DOHH2 (cell line): ENCODE results near the gene MTMR6.

Source experiments
- H3F3A ChIP-seq: fragments of 200-600 bp; sonication (generic), shearing (Covaris generic); 2 replicates; pipeline ENCODE4 v1.6.0; 2016; ENCODE audit warnings: antibody characterized with exemption, mild to moderate bottlenecking; ENCODE audit not compliant: control insufficient read depth, insufficient read depth
- H3K27ac ChIP-seq: fragments of 200-600 bp; sonication (generic); 2 replicates; pipeline ENCODE4 v1.5.1; 2014; ENCODE audit warnings: low read depth, mild to moderate bottlenecking, low read length, moderate library complexity
- H3K27me3 ChIP-seq: fragments of 200-600 bp; sonication (generic); 2 replicates; pipeline ENCODE4 v1.6.1; 2014; ENCODE audit warnings: mild to moderate bottlenecking, low read length, mixed read lengths; ENCODE audit not compliant: control insufficient read depth
- H3K36me3 ChIP-seq: fragments of 200-600 bp; sonication (generic); 2 replicates; pipeline ENCODE4 v1.6.1; 2014; ENCODE audit warnings: mild to moderate bottlenecking, low read length, moderate library complexity, mixed read lengths; ENCODE audit not compliant: control insufficient read depth
- H3K4me1 ChIP-seq: fragments of 200-600 bp; sonication (generic); 2 replicates; pipeline ENCODE4 v1.6.1; 2014; ENCODE audit warnings: mild to moderate bottlenecking, low read length, mixed read lengths; ENCODE audit not compliant: control insufficient read depth
- H3K4me2 ChIP-seq: fragments of 200-600 bp; sonication (generic); 2 replicates; pipeline ENCODE4 v1.6.0; 2014; ENCODE audit warnings: mild to moderate bottlenecking, low read length, moderate library complexity
- H3K4me3 ChIP-seq: fragments of 200-600 bp; sonication (generic); 2 replicates; pipeline ENCODE4 v1.5.1; 2014; ENCODE audit warnings: mild to moderate bottlenecking, low read length, mixed read lengths
- H3K79me2 ChIP-seq: fragments of 200-600 bp; sonication (generic); 2 replicates; pipeline ENCODE4 v1.6.1; 2014; ENCODE audit warnings: mild to moderate bottlenecking, low read length, mixed read lengths; ENCODE audit not compliant: control insufficient read depth
- H3K9me2 ChIP-seq: fragments of 200-600 bp; sonication (generic); replicated peaks from 2 replicates; pipeline ENCODE4 v1.6.1; 2014; ENCODE audit warnings: mild to moderate bottlenecking, low read length, mixed read lengths; ENCODE audit not compliant: control insufficient read depth
- H3K9me3 ChIP-seq: fragments of 200-600 bp; sonication (generic); 2 replicates; pipeline ENCODE4 v1.6.1; 2014; ENCODE audit warnings: antibody characterized with exemption, low read length, mixed read lengths; ENCODE audit not compliant: control insufficient read depth, insufficient read depth
- H4K20me1 ChIP-seq: fragments of 200-600 bp; sonication (generic); 2 replicates; pipeline ENCODE4 v1.6.0; 2014; ENCODE audit warnings: low read depth, mild to moderate bottlenecking, antibody characterized with exemption, low read length, moderate library complexity; ENCODE audit not compliant: control insufficient read depth, insufficient read depth
- EZH2phosphoT487 ChIP-seq: fragments of 200-600 bp; sonication (generic); IDR thresholded peaks from 2 replicates; pipeline ENCODE4 v1.6.1; 2017; ENCODE audit warnings: borderline replicate concordance, mild to moderate bottlenecking, antibody characterized with exemption, low read length, moderate library complexity, mixed read lengths
- TF ChIP-seq, protein P1 (sequence below): fragments of 200-600 bp; sonication (generic); IDR thresholded peaks from one replicate; pipeline ENCODE4 v1.5.1; 2014; ENCODE audit warnings: antibody characterized with exemption, mild to moderate bottlenecking, low read depth, low read length; ENCODE audit not compliant: poor library complexity, severe bottlenecking

Gene MTMR6

GRCh38 chr13:25286969-25287961, at the start of gene MTMR6:
Gene MTMR6 (minus strand): TSS chr13:25287488. CDS start chr13:25287247, 241 bp downstream.
- H3K27me3 ChIP-seq, result no peaks in the 10 kb centered on the region
- H3K79me2 ChIP-seq, result peaks cover 47% of the 10 kb centered on the region
- no peaks in the 10 kb centered on the region for H3K9me3 ChIP-seq
- H3K9me2 ChIP-seq, result no peaks in the 10 kb centered on the region
- H3K36me3 ChIP-seq, result peaks cover 21% of the 10 kb centered on the region
- H4K20me1 ChIP-seq, result peaks cover 4% of the 10 kb centered on the region; the same call in 1 of the 2 replicates
- peak within 1 kb of the TSS; percentile 86 for H3K4me3 ChIP-seq
- peaks cover 15% of the 10 kb centered on the region for H3F3A ChIP-seq
- peak within 1 kb of the TSS; percentile 84 for H3K4me2 ChIP-seq
- H3K4me1 ChIP-seq, result peaks cover 35% of the 10 kb centered on the region
- peak within 1 kb of the TSS; percentile 90 for H3K27ac ChIP-seq
- TF ChIP-seq, protein P1, sequence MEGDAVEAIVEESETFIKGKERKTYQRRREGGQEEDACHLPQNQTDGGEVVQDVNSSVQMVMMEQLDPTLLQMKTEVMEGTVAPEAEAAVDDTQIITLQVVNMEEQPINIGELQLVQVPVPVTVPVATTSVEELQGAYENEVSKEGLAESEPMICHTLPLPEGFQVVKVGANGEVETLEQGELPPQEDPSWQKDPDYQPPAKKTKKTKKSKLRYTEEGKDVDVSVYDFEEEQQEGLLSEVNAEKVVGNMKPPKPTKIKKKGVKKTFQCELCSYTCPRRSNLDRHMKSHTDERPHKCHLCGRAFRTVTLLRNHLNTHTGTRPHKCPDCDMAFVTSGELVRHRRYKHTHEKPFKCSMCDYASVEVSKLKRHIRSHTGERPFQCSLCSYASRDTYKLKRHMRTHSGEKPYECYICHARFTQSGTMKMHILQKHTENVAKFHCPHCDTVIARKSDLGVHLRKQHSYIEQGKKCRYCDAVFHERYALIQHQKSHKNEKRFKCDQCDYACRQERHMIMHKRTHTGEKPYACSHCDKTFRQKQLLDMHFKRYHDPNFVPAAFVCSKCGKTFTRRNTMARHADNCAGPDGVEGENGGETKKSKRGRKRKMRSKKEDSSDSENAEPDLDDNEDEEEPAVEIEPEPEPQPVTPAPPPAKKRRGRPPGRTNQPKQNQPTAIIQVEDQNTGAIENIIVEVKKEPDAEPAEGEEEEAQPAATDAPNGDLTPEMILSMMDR, result peak; percentile 93
- TF ChIP-seq EZH2phosphoT487, result no peak

GRCh38 chr13:25335856-25336255, 48.6 kb upstream of the MTMR6 start:
- no peaks in the 10 kb centered on the region for H3K4me1 ChIP-seq
- peaks cover 35% of the 10 kb centered on the region for H3K79me2 ChIP-seq
- H3K27ac ChIP-seq, result no peak overlapping the region
- H3K27me3 ChIP-seq, result no peaks in the 10 kb centered on the region
- no peak overlapping the region for H3K4me2 ChIP-seq
- 0 out of 2 replicates have a peak, but pooled peaks cover 3% of the 10 kb centered on the region for H4K20me1 ChIP-seq
- H3F3A ChIP-seq, result peaks cover 8% of the 10 kb centered on the region; the same call in 1 of the 2 replicates
- H3K36me3 ChIP-seq, result peaks cover 92% of the 10 kb centered on the region
- no peaks in the 10 kb centered on the region for H3K9me3 ChIP-seq
- no peak for TF ChIP-seq EZH2phosphoT487
- TF ChIP-seq, protein P1, result no peak
- no peaks in the 10 kb centered on the region for H3K9me2 ChIP-seq
- H3K4me3 ChIP-seq, result no peak overlapping the region

GRCh38 chr13:25330541-25330940, 43.3 kb upstream of the MTMR6 start:
- Histone ChIP-seq H3K4me2 (no peak overlapping the region), H4K20me1 (0 out of 2 replicates have a peak, but pooled peaks cover 3% of the 10 kb centered on the region), H3K4me1 (no peaks in the 10 kb centered on the region), H3K27me3 (no peaks in the 10 kb centered on the region), H3K27ac (no peak overlapping the region), H3K4me3 (no peak overlapping the region), H3K9me2 (no peaks in the 10 kb centered on the region), H3K36me3 (peaks cover 96% of the 10 kb centered on the region), H3K79me2 (peaks cover 35% of the 10 kb centered on the region), H3F3A (peaks cover 8% of the 10 kb centered on the region; the same call in 1 of the 2 replicates), H3K9me3 (no peaks in the 10 kb centered on the region)
- TF ChIP-seq, protein P1, result no peak
